ENCODE results near the gene KLF2.

DNA sequence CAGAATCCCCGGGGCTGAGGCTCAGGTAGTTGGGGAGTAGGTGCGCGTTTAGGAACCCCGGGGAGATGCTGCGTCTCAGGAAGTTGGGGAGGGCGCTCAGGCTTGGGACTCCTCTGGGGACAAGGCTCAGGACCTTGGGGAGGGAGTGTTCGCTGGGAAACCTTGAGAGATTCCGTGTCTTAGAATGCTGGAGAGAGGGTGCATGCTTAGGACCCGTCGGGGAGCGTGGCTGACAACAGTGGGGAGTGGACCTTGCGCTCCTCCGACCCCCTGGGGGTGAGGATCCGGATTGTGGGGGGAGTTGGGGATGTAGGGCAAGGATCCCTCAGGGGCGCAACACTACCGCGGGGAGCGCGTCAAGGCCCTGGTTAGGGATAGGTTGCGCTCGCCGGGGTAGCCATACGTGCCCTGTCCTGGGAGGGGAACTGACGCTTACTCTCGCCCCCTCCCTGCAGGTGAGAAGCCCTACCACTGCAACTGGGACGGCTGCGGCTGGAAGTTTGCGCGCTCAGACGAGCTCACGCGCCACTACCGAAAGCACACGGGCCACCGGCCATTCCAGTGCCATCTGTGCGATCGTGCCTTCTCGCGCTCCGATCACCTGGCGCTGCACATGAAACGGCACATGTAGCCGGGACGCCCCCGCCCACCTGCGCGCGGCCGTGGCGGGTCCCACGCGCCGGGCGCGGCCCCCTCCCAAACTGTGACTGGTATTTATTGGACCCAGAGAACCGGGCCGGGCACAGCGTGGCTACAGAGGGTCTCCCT, 2.0 kb downstream of the KLF2 start:
- TF ChIP-seq CTCF (CRISPR knock-in tag; IDR thresholded peaks at IDR 0.05) (no peak), JUND (CRISPR knock-in tag; IDR thresholded peaks at IDR 0.05) (no peak), HDAC1 (CRISPR knock-in tag; IDR thresholded peaks at IDR 0.05) (no peak), ZNF317 (CRISPR knock-in tag; IDR thresholded peaks at IDR 0.05) (no peak)
- TF ChIP-seq, protein P1, sequence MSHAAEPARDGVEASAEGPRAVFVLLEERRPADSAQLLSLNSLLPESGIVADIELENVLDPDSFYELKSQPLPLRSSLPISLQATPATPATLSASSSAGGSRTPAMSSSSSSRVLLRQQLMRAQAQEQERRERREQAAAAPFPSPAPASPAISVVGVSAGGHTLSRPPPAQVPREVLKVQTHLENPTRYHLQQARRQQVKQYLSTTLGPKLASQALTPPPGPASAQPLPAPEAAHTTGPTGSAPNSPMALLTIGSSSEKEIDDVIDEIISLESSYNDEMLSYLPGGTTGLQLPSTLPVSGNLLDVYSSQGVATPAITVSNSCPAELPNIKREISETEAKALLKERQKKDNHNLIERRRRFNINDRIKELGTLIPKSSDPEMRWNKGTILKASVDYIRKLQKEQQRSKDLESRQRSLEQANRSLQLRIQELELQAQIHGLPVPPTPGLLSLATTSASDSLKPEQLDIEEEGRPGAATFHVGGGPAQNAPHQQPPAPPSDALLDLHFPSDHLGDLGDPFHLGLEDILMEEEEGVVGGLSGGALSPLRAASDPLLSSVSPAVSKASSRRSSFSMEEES (CRISPR knock-in tag; IDR thresholded peaks at IDR 0.05), result no peak

All from HepG2 (cell line).